SK-N-SH treated with all-trans-retinoic acid at 6 μM for 48 hours (cell line): ENCODE measurements around the gene LRRC75A.

Source experiments
- ATAC-seq: fragments of 200-7000 bp; cut with Tn5 transposase; 3 replicates; pipeline ENCODE4 v1.9.1; 2020; ENCODE audit warnings: mild to moderate bottlenecking, moderate library complexity
- ARNTL ChIP-seq: fragments of 450-650 bp; formaldehyde crosslinking; IDR thresholded peaks from 2 replicates; pipeline ENCODE4 v1.5.0; 2020; ENCODE audit warnings: low read depth, mild to moderate bottlenecking, moderate library complexity, borderline replicate concordance
- CSDC2 ChIP-seq: fragments of 250-450 bp; sonication (Bioruptor Pico); IDR thresholded peaks from 2 replicates; pipeline ENCODE4 v1.5.0; 2020; ENCODE audit warnings: mild to moderate bottlenecking, moderate library complexity
- CSRNP3 ChIP-seq: fragments of 250-450 bp; sonication (Bioruptor Pico); IDR thresholded peaks from 2 replicates; pipeline ENCODE4 v1.5.1; 2021; ENCODE audit warnings: mild to moderate bottlenecking, moderate library complexity
- ESRRG ChIP-seq: fragments of 250-450 bp; sonication (Bioruptor Pico); IDR thresholded peaks from 2 replicates; pipeline ENCODE4 v1.6.1; 2021; ENCODE audit warnings: mild to moderate bottlenecking
- GLIS3 ChIP-seq: fragments of 250-450 bp; sonication (Bioruptor Pico); IDR thresholded peaks from 2 replicates; pipeline ENCODE4 v1.5.0; 2020; ENCODE audit warnings: mild to moderate bottlenecking, moderate library complexity
- ISL1 ChIP-seq: fragments of 250-450 bp; sonication (Bioruptor Pico); IDR thresholded peaks from 2 replicates; pipeline ENCODE4 v2.1.2; 2022; ENCODE audit warnings: mild to moderate bottlenecking, moderate library complexity
- OSR1 ChIP-seq: fragments of 250-450 bp; sonication (Bioruptor Pico); IDR thresholded peaks from 2 replicates; pipeline ENCODE4 v1.8.0; 2022; ENCODE audit warnings: moderate library complexity, mild to moderate bottlenecking, inconsistent platforms
- PPARA ChIP-seq: fragments of 250-450 bp; sonication (Bioruptor Pico); IDR thresholded peaks from 2 replicates; pipeline ENCODE4 v1.5.0; 2020; ENCODE audit warnings: mild to moderate bottlenecking, borderline replicate concordance
- RARB ChIP-seq: fragments of 250-450 bp; sonication (Bioruptor Pico); IDR thresholded peaks from 2 replicates; pipeline ENCODE4 v1.8.0; 2021; ENCODE audit warnings: mild to moderate bottlenecking, moderate library complexity
- SNAI2 ChIP-seq: fragments of 250-450 bp; sonication (Bioruptor Pico); IDR thresholded peaks from 2 replicates; pipeline ENCODE4 v1.5.0; 2020; ENCODE audit warnings: mild to moderate bottlenecking, moderate library complexity
- TCF4 ChIP-seq: fragments of 250-450 bp; sonication (Bioruptor Pico); IDR thresholded peaks from 2 replicates; pipeline ENCODE4 v1.8.0; 2021; ENCODE audit warnings: mild to moderate bottlenecking, moderate library complexity, borderline replicate concordance
- TSHZ2 ChIP-seq: fragments of 250-450 bp; sonication (Bioruptor Pico); IDR thresholded peaks from 2 replicates; pipeline ENCODE4 v1.5.0; 2020; ENCODE audit warnings: mild to moderate bottlenecking, moderate library complexity
- ZC3H10 ChIP-seq: fragments of 250-450 bp; sonication (Bioruptor Pico); IDR thresholded peaks from 2 replicates; pipeline ENCODE4 v1.5.1; 2021; ENCODE audit warnings: mild to moderate bottlenecking, moderate library complexity
- ZFP3 ChIP-seq: fragments of 250-450 bp; sonication (Bioruptor Pico); IDR thresholded peaks from 2 replicates; pipeline ENCODE4 v1.5.0; 2020; ENCODE audit warnings: mild to moderate bottlenecking, moderate library complexity
- ZFP30 ChIP-seq: fragments of 450-650 bp; formaldehyde crosslinking; IDR thresholded peaks from 2 replicates; pipeline ENCODE4 v1.5.0; 2022; ENCODE audit warnings: mild to moderate bottlenecking, moderate library complexity
- ZNF70 ChIP-seq: fragments of 450-650 bp; formaldehyde crosslinking; IDR thresholded peaks from 2 replicates; pipeline ENCODE4 v1.5.0; 2020; ENCODE audit warnings: mild to moderate bottlenecking, moderate library complexity
- ZNF8 ChIP-seq: fragments of 450-650 bp; formaldehyde crosslinking; IDR thresholded peaks from 2 replicates; pipeline ENCODE4 v1.5.0; 2020; ENCODE audit warnings: mild to moderate bottlenecking, moderate library complexity
- TF ChIP-seq, protein P1 (sequence below): fragments of 250-450 bp; sonication (Bioruptor Pico); IDR thresholded peaks from 2 replicates; pipeline ENCODE4 v1.5.1; 2020; ENCODE audit warnings: low read depth, mild to moderate bottlenecking, moderate library complexity
- TF ChIP-seq, protein P2 (sequence below): fragments of 250-450 bp; sonication (Bioruptor Pico); IDR thresholded peaks from 2 replicates; pipeline ENCODE4 v1.8.0; 2021; ENCODE audit warnings: low read depth, mild to moderate bottlenecking, moderate library complexity, borderline replicate concordance
- TF ChIP-seq, protein P3 (sequence below): fragments of 250-450 bp; sonication (Bioruptor Pico); IDR thresholded peaks from 2 replicates; pipeline ENCODE4 v1.8.0; 2020; ENCODE audit warnings: mild to moderate bottlenecking, moderate library complexity, borderline replicate concordance

LRRC75A gene

GRCh38 chr17:16439303-16439791 lies 52.6 kb downstream of the LRRC75A start:
- ATAC-seq: no peak
- TF ChIP-seq ISL1 (CRISPR knock-in tag) (no peak), TCF4 (CRISPR knock-in tag) (no peak), OSR1 (no peak), ZNF8 (CRISPR knock-in tag) (no peak), ZFP30 (no peak), ZFP3 (CRISPR knock-in tag) (no peak), PPARA (CRISPR knock-in tag) (no peak), TSHZ2 (CRISPR knock-in tag) (no peak), ESRRG (CRISPR knock-in tag) (no peak), CSRNP3 (CRISPR knock-in tag) (no peak), RARB (CRISPR knock-in tag) (no peak)
- TF ChIP-seq, protein P1, sequence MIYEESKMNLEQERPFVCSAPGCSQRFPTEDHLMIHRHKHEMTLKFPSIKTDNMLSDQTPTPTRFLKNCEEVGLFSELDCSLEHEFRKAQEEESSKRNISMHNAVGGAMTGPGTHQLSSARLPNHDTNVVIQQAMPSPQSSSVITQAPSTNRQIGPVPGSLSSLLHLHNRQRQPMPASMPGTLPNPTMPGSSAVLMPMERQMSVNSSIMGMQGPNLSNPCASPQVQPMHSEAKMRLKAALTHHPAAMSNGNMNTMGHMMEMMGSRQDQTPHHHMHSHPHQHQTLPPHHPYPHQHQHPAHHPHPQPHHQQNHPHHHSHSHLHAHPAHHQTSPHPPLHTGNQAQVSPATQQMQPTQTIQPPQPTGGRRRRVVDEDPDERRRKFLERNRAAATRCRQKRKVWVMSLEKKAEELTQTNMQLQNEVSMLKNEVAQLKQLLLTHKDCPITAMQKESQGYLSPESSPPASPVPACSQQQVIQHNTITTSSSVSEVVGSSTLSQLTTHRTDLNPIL: no peak
- TF ChIP-seq, protein P2, sequence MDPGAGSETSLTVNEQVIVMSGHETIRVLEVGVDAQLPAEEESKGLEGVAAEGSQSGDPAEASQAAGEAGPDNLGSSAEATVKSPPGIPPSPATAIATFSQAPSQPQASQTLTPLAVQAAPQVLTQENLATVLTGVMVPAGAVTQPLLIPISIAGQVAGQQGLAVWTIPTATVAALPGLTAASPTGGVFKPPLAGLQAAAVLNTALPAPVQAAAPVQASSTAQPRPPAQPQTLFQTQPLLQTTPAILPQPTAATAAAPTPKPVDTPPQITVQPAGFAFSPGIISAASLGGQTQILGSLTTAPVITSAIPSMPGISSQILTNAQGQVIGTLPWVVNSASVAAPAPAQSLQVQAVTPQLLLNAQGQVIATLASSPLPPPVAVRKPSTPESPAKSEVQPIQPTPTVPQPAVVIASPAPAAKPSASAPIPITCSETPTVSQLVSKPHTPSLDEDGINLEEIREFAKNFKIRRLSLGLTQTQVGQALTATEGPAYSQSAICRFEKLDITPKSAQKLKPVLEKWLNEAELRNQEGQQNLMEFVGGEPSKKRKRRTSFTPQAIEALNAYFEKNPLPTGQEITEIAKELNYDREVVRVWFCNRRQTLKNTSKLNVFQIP (CRISPR knock-in tag): no peak
- TF ChIP-seq, all 23 proteins: peak for 0

DNA sequence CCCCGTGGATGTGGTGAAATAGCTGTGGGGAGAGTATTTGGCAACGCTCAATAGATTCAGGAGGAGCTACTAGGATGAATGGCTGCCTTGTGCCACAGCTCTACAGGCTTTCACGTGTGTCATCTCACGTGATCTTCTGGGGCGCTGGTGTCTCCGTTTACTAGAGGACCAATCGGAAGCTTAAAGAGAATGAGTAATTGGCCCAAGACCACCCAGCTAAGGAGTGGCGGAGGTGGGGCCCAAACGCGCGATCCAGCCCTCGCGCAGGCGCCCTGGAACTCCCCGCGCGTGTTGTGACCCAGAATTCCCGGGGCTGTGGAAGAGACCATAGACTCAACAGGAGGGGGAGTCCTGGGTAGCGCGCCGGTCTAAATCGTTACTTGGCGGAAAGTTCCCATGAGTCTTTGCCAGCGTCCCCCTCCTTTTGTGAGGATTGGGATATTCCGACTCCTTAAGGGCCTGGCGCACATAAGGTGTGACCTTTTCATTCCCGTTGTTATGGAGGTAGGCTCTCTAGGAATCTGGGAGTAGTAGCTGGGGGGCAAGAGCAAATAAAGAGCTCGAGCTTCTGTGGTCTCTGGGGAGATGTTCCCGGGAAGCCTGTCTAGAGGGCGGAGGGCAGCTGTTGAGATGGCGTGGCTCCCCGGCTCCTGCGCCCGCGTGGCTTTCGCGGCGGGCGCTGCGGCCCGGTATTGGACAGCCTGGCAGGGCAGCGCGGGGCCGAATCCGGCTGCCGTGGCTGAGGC lies 53.3 kb downstream of the LRRC75A start:
- TF ChIP-seq ZC3H10 (CRISPR knock-in tag): no peak
- 0 out of 2 replicates have a peak, but pooled peaks have one; percentile 77 for TF ChIP-seq GLIS3
- TF ChIP-seq, protein P2 (CRISPR knock-in tag): 0 out of 2 replicates have a peak, but pooled peaks have one; percentile 58
- peak; percentile 91 for ATAC-seq

DNA sequence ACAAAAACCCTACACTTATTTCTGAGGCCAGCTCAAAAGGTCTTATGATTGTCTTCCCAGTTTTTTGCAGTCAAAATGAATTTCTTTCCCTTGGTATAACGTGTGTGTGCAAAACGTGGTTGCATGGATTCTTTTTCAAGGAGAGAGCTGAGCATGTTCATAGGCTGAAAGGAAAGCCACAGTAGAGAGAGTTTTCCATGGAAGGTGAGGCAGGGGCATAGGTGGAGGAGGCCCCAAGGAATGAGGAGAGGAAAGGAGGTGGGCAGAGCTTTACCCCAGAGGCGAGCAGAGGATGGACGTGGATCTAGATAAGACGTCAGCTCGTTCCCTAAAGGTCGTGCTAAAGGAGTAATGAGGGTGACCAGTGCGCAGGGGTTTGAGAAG lies 53.8 kb downstream of the LRRC75A start:
- peak; percentile 14 for ATAC-seq
- TF ChIP-seq ZNF70 (no peak), ARNTL (no peak), ZFP3 (CRISPR knock-in tag) (no peak), SNAI2 (CRISPR knock-in tag) (0 out of 2 replicates have a peak, but pooled peaks have one; percentile 27), ZC3H10 (CRISPR knock-in tag) (no peak), PPARA (CRISPR knock-in tag) (no peak), CSDC2 (CRISPR knock-in tag) (0 out of 2 replicates have a peak, but pooled peaks have one; percentile 47), ESRRG (CRISPR knock-in tag) (no peak), ISL1 (CRISPR knock-in tag) (no peak), TSHZ2 (CRISPR knock-in tag) (no peak)
- TF ChIP-seq, protein P1: no peak
- TF ChIP-seq, protein P3, sequence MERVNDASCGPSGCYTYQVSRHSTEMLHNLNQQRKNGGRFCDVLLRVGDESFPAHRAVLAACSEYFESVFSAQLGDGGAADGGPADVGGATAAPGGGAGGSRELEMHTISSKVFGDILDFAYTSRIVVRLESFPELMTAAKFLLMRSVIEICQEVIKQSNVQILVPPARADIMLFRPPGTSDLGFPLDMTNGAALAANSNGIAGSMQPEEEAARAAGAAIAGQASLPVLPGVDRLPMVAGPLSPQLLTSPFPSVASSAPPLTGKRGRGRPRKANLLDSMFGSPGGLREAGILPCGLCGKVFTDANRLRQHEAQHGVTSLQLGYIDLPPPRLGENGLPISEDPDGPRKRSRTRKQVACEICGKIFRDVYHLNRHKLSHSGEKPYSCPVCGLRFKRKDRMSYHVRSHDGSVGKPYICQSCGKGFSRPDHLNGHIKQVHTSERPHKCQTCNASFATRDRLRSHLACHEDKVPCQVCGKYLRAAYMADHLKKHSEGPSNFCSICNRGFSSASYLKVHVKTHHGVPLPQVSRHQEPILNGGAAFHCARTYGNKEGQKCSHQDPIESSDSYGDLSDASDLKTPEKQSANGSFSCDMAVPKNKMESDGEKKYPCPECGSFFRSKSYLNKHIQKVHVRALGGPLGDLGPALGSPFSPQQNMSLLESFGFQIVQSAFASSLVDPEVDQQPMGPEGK: no peak
